ENCODE data around the gene PNLDC1.
"Not testable (repeated sequence)": the region's sequence is repeated elsewhere in the genome, so short reads cannot be mapped to it uniquely, and the experiment has no call there.

Gene PNLDC1

GRCh38 chr6:159778542-159779103, 21.5 kb upstream of the PNLDC1 start:
- DNase-seq: no peak

- peak; percentile 36 for DNase-seq
These were observed 11.8 kb upstream of the PNLDC1 start for GRCh38 chr6:159788276-159788675.

- DNase-seq: peak; percentile 56
These were observed 11.2 kb upstream of the PNLDC1 start for GRCh38 chr6:159788753-159789376.

GRCh38 chr6:159789377-159790148, 10.5 kb upstream of the PNLDC1 start, which contains the start of gene TCP1:
Gene TCP1 (minus strand): TSS chr6:159789602. CDS start chr6:159789468, 134 bp downstream.
- peak; percentile 99 for DNase-seq

- DNase-seq: peak; percentile 91
These were observed 9.7 kb upstream of the PNLDC1 start, which contains the start of gene MRPL18 for GRCh38 chr6:159790149-159790955. Gene MRPL18 (plus strand): TSS chr6:159790467. CDS start chr6:159790588, 121 bp downstream.

- peak; percentile 38 for DNase-seq
These were observed 9.0 kb upstream of the PNLDC1 start for GRCh38 chr6:159790956-159791598.

GRCh38 chr6:159794976-159795375, 5.1 kb upstream of the PNLDC1 start:
- DNase-seq: not testable (repeated sequence)

GRCh38 chr6:159797554-159797953, 2.5 kb upstream of the PNLDC1 start:
- no peak for DNase-seq

- DNase-seq: no peak
These were observed 1.9 kb downstream of the PNLDC1 start for GRCh38 chr6:159801935-159802334.

GRCh38 chr6:159804504-159804903, 4.4 kb downstream of the PNLDC1 start:
- DNase-seq: no peak

GRCh38 chr6:159805440-159806020, 5.5 kb downstream of the PNLDC1 start:
- no peak for DNase-seq

GRCh38 chr6:159806021-159806458, 6.0 kb downstream of the PNLDC1 start:
- DNase-seq: no peak

- no peak for DNase-seq
These were observed 7.2 kb downstream of the PNLDC1 start for GRCh38 chr6:159807150-159807858.

- no peak for DNase-seq
These were observed 8.6 kb downstream of the PNLDC1 start for GRCh38 chr6:159808647-159809046.

GRCh38 chr6:159809149-159809548, 9.1 kb downstream of the PNLDC1 start:
- DNase-seq: no peak

GRCh38 chr6:159813781-159814180, 13.7 kb downstream of the PNLDC1 start:
- DNase-seq: no peak

GRCh38 chr6:159815410-159815809, 15.3 kb downstream of the PNLDC1 start:
- DNase-seq: no peak

GRCh38 chr6:159816775-159817174, 16.7 kb downstream of the PNLDC1 start:
- DNase-seq: not testable (repeated sequence)

- no peak for DNase-seq
These were observed 18.1 kb downstream of the PNLDC1 start for GRCh38 chr6:159817951-159818739.

- no peak for DNase-seq
These were observed 19.0 kb downstream of the PNLDC1 start for GRCh38 chr6:159819098-159819497.

Measured in stimulated activated CD8-positive, alpha-beta memory T cell treated with anti-CD3 and anti-CD28 coated beads, Interleukin-4, amount 100 ng/mL, for 48 hours (primary cell).